ENCODE results near the gene TRAF6. TPM values are rescaled to one million over a fixed set of nuclear protein-coding genes. Genes with fewer than 3 reads are reported as not detected.

The TRAF6 gene
- total and polyA plus RNA-seq, 4 donors: 9.4 to 14.3 (median 11.8) TPM

- H3K4me1 ChIP-seq (ENCODE audit: control insufficient read depth, insufficient read depth, low read length): peaks cover 70% of the 10 kb centered on the region
- H3K9me3 ChIP-seq (ENCODE audit: control insufficient read depth, insufficient read depth, low read length): no peaks in the 10 kb centered on the region
- peaks cover 18% of the 10 kb centered on the region for H3K36me3 ChIP-seq (ENCODE audit: control insufficient read depth, insufficient read depth, low read length)
- peak overlapping the region; percentile 88 for H3K27ac ChIP-seq (ENCODE audit: low read depth, low read length)
- no peaks in the 10 kb centered on the region for H3K27me3 ChIP-seq (ENCODE audit: control insufficient read depth, insufficient read depth, low read length)
- 77% methylated on average over 3 of the region's 3 CpGs for WGBS (ENCODE audit: insufficient coverage)
- DNase-seq (ENCODE audit: low read depth in 4 of 6, low spot score in 6 of 6): no peak
- H3K4me3 ChIP-seq (ENCODE audit: low read depth, low read length): no peak overlapping the region
These were observed 56.4 kb downstream of the TRAF6 start for GRCh38 chr11:36453678-36454077.

GRCh38 chr11:36452961-36453360 is 57.1 kb downstream of the TRAF6 start:
- DNase-seq (ENCODE audit: low read depth in 4 of 6, low spot score in 6 of 6): no peak
- H3K4me1 ChIP-seq (ENCODE audit: control insufficient read depth, insufficient read depth, low read length): peaks cover 70% of the 10 kb centered on the region
- H3K27me3 ChIP-seq (ENCODE audit: control insufficient read depth, insufficient read depth, low read length): no peaks in the 10 kb centered on the region
- H3K4me3 ChIP-seq (ENCODE audit: low read depth, low read length): no peak overlapping the region
- H3K36me3 ChIP-seq (ENCODE audit: control insufficient read depth, insufficient read depth, low read length): peaks cover 18% of the 10 kb centered on the region
- no peak overlapping the region for H3K27ac ChIP-seq (ENCODE audit: low read depth, low read length)
- no CpG with 5 or more reads among the region's 1 CpG for WGBS (ENCODE audit: insufficient coverage)
- H3K9me3 ChIP-seq (ENCODE audit: control insufficient read depth, insufficient read depth, low read length): no peaks in the 10 kb centered on the region

DNA sequence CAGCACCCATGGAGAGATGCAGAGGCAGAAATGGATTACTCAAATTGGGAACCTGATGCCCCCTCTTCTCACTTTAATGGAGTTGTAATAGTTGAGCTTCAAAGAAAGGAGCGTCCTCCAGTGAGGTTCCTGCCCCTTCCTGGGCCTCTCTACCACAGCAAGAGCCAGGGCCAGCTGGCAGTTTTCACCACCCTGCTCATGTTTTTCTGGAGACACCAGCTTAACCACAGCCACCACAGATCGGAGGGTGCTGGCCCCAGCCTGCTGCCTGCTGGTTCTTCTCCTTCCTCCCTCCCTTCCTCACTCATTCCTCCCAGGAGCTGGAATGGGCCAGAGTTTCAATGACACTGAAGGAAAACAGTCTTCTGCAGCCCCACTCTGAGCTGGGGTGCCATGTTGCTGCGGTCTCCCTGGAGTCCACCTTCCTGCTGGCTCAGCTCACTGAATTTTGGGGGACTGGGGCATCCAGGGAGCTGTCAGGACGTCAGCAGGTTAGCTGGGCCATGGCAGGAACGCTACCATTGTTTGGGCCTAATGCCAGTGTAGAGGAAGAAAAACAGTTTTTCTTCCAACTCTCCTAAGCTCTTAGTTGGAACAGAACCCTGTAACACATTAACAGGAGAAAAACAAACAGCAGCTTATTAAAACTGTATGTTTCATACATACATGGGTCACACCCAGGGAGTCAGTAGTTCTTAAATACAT is 57.7 kb downstream of the TRAF6 start:
- peak in 1 of 6 donors; percentile 60 for DNase-seq (ENCODE audit: low read depth in 4 of 6, low spot score in 6 of 6)
- H3K4me3 ChIP-seq (ENCODE audit: low read depth, low read length): no peak overlapping the region
- peaks cover 70% of the 10 kb centered on the region for H3K4me1 ChIP-seq (ENCODE audit: control insufficient read depth, insufficient read depth, low read length)
- H3K27me3 ChIP-seq (ENCODE audit: control insufficient read depth, insufficient read depth, low read length): no peaks in the 10 kb centered on the region
- 37% methylated on average over 2 of the region's 5 CpGs for WGBS (ENCODE audit: insufficient coverage)
- no peaks in the 10 kb centered on the region for H3K9me3 ChIP-seq (ENCODE audit: control insufficient read depth, insufficient read depth, low read length)
- H3K27ac ChIP-seq (ENCODE audit: low read depth, low read length): no peak overlapping the region
- H3K36me3 ChIP-seq (ENCODE audit: control insufficient read depth, insufficient read depth, low read length): peaks cover 18% of the 10 kb centered on the region

DNA sequence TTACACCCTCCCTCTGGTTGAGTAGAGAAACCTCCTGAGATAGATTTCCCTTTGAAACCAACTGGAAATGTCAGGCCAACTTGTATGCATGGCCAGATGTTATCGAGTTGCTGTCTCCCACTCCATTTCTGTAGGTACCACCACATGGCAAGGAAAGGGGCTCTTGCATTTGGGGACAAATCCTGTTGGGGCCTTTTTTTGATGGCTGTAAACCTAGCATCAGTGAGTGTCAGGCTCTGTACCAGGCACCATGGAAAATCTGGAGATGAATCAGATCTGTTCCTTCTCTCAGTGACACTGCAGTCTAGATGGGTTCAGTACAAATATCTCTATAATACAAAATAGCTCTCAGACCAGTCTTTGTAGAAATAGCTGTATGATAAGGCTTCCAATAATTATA is 58.4 kb downstream of the TRAF6 start:
- DNase-seq (ENCODE audit: low read depth in 4 of 6, low spot score in 6 of 6): no peak
- Histone ChIP-seq H3K36me3 (ENCODE audit: control insufficient read depth, insufficient read depth, low read length) (peaks cover 16% of the 10 kb centered on the region), H3K27ac (ENCODE audit: low read depth, low read length) (no peak overlapping the region), H3K4me1 (ENCODE audit: control insufficient read depth, insufficient read depth, low read length) (peaks cover 65% of the 10 kb centered on the region), H3K27me3 (ENCODE audit: control insufficient read depth, insufficient read depth, low read length) (no peaks in the 10 kb centered on the region), H3K9me3 (ENCODE audit: control insufficient read depth, insufficient read depth, low read length) (no peaks in the 10 kb centered on the region), H3K4me3 (ENCODE audit: low read depth, low read length) (no peak overlapping the region)
- 100% methylated on average over 1 of the region's 1 CpG for WGBS (ENCODE audit: insufficient coverage)

- peaks cover 58% of the 10 kb centered on the region for H3K4me1 ChIP-seq (ENCODE audit: control insufficient read depth, insufficient read depth, low read length)
- H3K27ac ChIP-seq (ENCODE audit: low read depth, low read length): peak overlapping the region; percentile 26
- DNase-seq (ENCODE audit: low read depth in 4 of 6, low spot score in 6 of 6): no peak
- peaks cover 16% of the 10 kb centered on the region for H3K36me3 ChIP-seq (ENCODE audit: control insufficient read depth, insufficient read depth, low read length)
- H3K9me3 ChIP-seq (ENCODE audit: control insufficient read depth, insufficient read depth, low read length): no peaks in the 10 kb centered on the region
- no peak overlapping the region for H3K4me3 ChIP-seq (ENCODE audit: low read depth, low read length)
- WGBS (ENCODE audit: insufficient coverage): 70% methylated on average over 6 of the region's 6 CpGs
- H3K27me3 ChIP-seq (ENCODE audit: control insufficient read depth, insufficient read depth, low read length): no peaks in the 10 kb centered on the region
These were observed 59.0 kb downstream of the TRAF6 start for GRCh38 chr11:36451045-36451444.

- H3K4me1 ChIP-seq (ENCODE audit: control insufficient read depth, insufficient read depth, low read length): peaks cover 49% of the 10 kb centered on the region
- no peaks in the 10 kb centered on the region for H3K9me3 ChIP-seq (ENCODE audit: control insufficient read depth, insufficient read depth, low read length)
- DNase-seq (ENCODE audit: low read depth in 4 of 6, low spot score in 6 of 6): peak in 4 of 6 donors; percentile 20 to 83 (median 43)
- peak overlapping the region; percentile 17 for H3K27ac ChIP-seq (ENCODE audit: low read depth, low read length)
- 36% methylated on average over 1 of the region's 3 CpGs for WGBS (ENCODE audit: insufficient coverage)
- H3K4me3 ChIP-seq (ENCODE audit: low read depth, low read length): no peak overlapping the region
- no peaks in the 10 kb centered on the region for H3K27me3 ChIP-seq (ENCODE audit: control insufficient read depth, insufficient read depth, low read length)
- H3K36me3 ChIP-seq (ENCODE audit: control insufficient read depth, insufficient read depth, low read length): peaks cover 11% of the 10 kb centered on the region
These were observed 59.9 kb downstream of the TRAF6 start for GRCh38 chr11:36450110-36450572.

DNA sequence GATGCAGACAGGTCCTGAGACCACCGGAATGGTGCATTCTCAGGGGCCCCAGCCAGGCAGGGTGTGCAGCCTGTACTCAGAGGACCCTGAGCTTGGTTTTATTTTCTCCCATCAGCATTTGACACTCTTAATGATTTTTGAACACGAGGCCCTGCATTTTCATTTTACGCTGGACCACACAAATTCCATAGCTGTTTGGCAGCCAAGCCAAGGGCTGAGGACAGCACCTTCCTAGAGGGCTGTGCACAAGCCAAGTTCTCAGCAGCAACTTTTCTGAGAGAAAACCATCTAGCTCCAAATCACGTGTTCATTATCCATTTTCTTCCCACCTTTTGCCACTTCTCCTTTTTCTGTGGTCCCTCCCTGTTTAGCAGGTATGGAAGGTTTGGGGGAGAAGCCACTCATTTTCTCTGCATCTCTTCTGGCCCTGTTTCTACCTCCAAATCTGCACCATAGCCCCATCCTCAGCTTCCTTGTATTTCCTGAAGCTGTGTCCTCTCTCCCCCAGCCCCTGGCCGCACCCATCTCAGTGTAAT is 60.4 kb downstream of the TRAF6 start:
- Histone ChIP-seq H3K27ac (ENCODE audit: low read depth, low read length) (peak overlapping the region; percentile 17), H3K9me3 (ENCODE audit: control insufficient read depth, insufficient read depth, low read length) (no peaks in the 10 kb centered on the region), H3K27me3 (ENCODE audit: control insufficient read depth, insufficient read depth, low read length) (no peaks in the 10 kb centered on the region), H3K4me3 (ENCODE audit: low read depth, low read length) (no peak overlapping the region), H3K4me1 (ENCODE audit: control insufficient read depth, insufficient read depth, low read length) (peaks cover 44% of the 10 kb centered on the region), H3K36me3 (ENCODE audit: control insufficient read depth, insufficient read depth, low read length) (peaks cover 11% of the 10 kb centered on the region)
- DNase-seq (ENCODE audit: low read depth in 4 of 6, low spot score in 6 of 6): no peak
- WGBS (ENCODE audit: insufficient coverage): 66% methylated on average over 4 of the region's 5 CpGs

DNA sequence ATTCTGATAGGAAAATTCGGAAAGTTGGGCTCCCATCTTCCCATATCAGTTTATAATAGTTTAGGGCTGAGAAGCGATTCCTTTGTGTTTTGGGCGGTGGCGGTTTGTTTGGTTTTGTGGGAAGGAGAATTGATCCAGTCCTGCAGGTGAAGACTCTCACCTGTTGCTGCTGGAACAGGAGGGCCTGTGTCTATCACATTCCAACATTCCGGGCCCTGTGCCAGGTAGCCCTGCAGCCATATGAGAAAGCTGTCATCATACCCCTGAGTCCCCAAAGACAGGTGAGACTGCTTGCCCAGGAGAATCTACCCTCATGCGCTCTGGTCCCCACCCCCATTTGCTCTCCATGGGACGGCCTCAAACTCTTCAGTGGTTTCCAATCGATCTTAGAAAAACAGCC is 62.1 kb downstream of the TRAF6 start:
- Histone ChIP-seq H3K27ac (ENCODE audit: low read depth, low read length) (no peak overlapping the region), H3K36me3 (ENCODE audit: control insufficient read depth, insufficient read depth, low read length) (peaks cover 8% of the 10 kb centered on the region), H3K4me1 (ENCODE audit: control insufficient read depth, insufficient read depth, low read length) (peaks cover 30% of the 10 kb centered on the region), H3K27me3 (ENCODE audit: control insufficient read depth, insufficient read depth, low read length) (no peaks in the 10 kb centered on the region), H3K9me3 (ENCODE audit: control insufficient read depth, insufficient read depth, low read length) (no peaks in the 10 kb centered on the region), H3K4me3 (ENCODE audit: low read depth, low read length) (no peak overlapping the region)
- WGBS (ENCODE audit: insufficient coverage): 83% methylated on average over 6 of the region's 8 CpGs
- no peak for DNase-seq (ENCODE audit: low read depth in 4 of 6, low spot score in 6 of 6)

- Histone ChIP-seq H3K27me3 (ENCODE audit: control insufficient read depth, insufficient read depth, low read length) (no peaks in the 10 kb centered on the region), H3K4me1 (ENCODE audit: control insufficient read depth, insufficient read depth, low read length) (peaks cover 29% of the 10 kb centered on the region), H3K27ac (ENCODE audit: low read depth, low read length) (no peak overlapping the region), H3K4me3 (ENCODE audit: low read depth, low read length) (no peak overlapping the region), H3K36me3 (ENCODE audit: control insufficient read depth, insufficient read depth, low read length) (peaks cover 8% of the 10 kb centered on the region), H3K9me3 (ENCODE audit: control insufficient read depth, insufficient read depth, low read length) (no peaks in the 10 kb centered on the region)
- DNase-seq (ENCODE audit: low read depth in 4 of 6, low spot score in 6 of 6): no peak
- WGBS (ENCODE audit: insufficient coverage): 88% methylated on average over 1 of the region's 2 CpGs
These were observed 62.6 kb downstream of the TRAF6 start for GRCh38 chr11:36447514-36447913.

- peaks cover 20% of the 10 kb centered on the region for H3K4me1 ChIP-seq (ENCODE audit: control insufficient read depth, insufficient read depth, low read length)
- DNase-seq (ENCODE audit: low read depth in 4 of 6, low spot score in 6 of 6): no peak
- no peak overlapping the region for H3K4me3 ChIP-seq (ENCODE audit: low read depth, low read length)
- peaks cover 4% of the 10 kb centered on the region for H3K36me3 ChIP-seq (ENCODE audit: control insufficient read depth, insufficient read depth, low read length)
- WGBS (ENCODE audit: insufficient coverage): 94% methylated on average over 6 of the region's 7 CpGs
- H3K27me3 ChIP-seq (ENCODE audit: control insufficient read depth, insufficient read depth, low read length): no peaks in the 10 kb centered on the region
- H3K9me3 ChIP-seq (ENCODE audit: control insufficient read depth, insufficient read depth, low read length): no peaks in the 10 kb centered on the region
- no peak overlapping the region for H3K27ac ChIP-seq (ENCODE audit: low read depth, low read length)
These were observed 63.9 kb downstream of the TRAF6 start for GRCh38 chr11:36446135-36446534.
